Measurements from ENCODE around the gene SAMD4B. TPM values are rescaled to one million over a fixed set of nuclear protein-coding genes. Genes with fewer than 3 reads are reported as not detected.

SAMD4B gene
- total RNA-seq, 1 donor from 2014 or later = 119 TPM

DNA sequence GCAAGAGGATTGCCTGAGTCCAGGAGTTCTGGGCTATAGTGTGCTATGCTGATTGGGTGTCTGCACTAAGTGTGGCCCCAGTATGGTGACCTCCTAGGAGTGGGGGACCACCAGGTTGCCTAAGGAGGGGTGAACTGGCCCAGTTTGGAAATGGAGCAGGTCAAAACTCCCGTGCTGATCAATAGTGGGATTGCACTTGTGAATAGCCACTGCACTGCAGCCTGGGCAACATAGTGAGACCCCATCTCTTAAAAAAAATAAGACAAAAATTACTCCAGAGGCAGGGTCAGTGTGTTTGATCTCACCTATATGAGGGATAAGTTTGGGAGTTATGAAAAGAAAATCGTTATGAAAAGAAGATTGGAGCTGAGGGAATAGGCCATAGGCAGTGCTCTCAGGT lies 27.0 kb downstream of the SAMD4B start:
- DNase-seq = no peak
- Mint-ChIP-seq H3K9me3 (ENCODE audit: unreplicated experiment) (peaks cover 5% of the 10 kb centered on the region), H3K27me3 (ENCODE audit: unreplicated experiment) (peaks cover 4% of the 10 kb centered on the region), H3K4me3 (ENCODE audit: unreplicated experiment) (no peak overlapping the region), H3K27ac (ENCODE audit: unreplicated experiment) (no peak overlapping the region), H3K36me3 (ENCODE audit: unreplicated experiment) (peaks cover 9% of the 10 kb centered on the region), H3K4me1 (ENCODE audit: low read depth, unreplicated experiment) (no peaks in the 10 kb centered on the region)
- TF ChIP-seq CTCF (IDR thresholded peaks at IDR 0.05; ENCODE audit: partially characterized antibody, unreplicated experiment) = no peak

DNA sequence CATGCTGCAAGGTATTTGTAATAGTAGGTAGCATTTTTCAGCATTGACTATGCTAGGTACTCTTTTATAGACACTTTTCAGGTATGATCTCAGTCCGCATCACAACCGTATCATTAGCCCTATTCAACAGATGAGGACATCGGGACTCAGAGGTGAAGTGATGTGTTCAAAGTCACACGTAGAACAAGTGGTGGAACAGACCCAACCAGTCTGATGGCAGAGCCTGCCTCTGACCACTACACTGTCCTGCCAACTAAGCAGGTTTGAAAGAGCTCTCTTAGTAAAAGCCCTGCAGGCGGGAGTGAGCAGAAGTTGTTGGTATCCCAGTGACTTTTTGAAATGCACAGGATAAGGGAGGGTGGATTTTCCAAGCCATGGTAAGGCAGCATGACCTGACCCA lies 28.5 kb downstream of the SAMD4B start:
- DNase-seq = no peak
- H3K4me1 Mint-ChIP-seq (ENCODE audit: low read depth, unreplicated experiment) = no peaks in the 10 kb centered on the region
- peaks cover 3% of the 10 kb centered on the region for H3K36me3 Mint-ChIP-seq (ENCODE audit: unreplicated experiment)
- H3K4me3 Mint-ChIP-seq (ENCODE audit: unreplicated experiment) = no peak overlapping the region
- H3K9me3 Mint-ChIP-seq (ENCODE audit: unreplicated experiment) = peaks cover 5% of the 10 kb centered on the region
- no peak for TF ChIP-seq CTCF (IDR thresholded peaks at IDR 0.05; ENCODE audit: partially characterized antibody, unreplicated experiment)
- H3K27ac Mint-ChIP-seq (ENCODE audit: unreplicated experiment) = no peak overlapping the region
- H3K27me3 Mint-ChIP-seq (ENCODE audit: unreplicated experiment) = peaks cover 4% of the 10 kb centered on the region

DNA sequence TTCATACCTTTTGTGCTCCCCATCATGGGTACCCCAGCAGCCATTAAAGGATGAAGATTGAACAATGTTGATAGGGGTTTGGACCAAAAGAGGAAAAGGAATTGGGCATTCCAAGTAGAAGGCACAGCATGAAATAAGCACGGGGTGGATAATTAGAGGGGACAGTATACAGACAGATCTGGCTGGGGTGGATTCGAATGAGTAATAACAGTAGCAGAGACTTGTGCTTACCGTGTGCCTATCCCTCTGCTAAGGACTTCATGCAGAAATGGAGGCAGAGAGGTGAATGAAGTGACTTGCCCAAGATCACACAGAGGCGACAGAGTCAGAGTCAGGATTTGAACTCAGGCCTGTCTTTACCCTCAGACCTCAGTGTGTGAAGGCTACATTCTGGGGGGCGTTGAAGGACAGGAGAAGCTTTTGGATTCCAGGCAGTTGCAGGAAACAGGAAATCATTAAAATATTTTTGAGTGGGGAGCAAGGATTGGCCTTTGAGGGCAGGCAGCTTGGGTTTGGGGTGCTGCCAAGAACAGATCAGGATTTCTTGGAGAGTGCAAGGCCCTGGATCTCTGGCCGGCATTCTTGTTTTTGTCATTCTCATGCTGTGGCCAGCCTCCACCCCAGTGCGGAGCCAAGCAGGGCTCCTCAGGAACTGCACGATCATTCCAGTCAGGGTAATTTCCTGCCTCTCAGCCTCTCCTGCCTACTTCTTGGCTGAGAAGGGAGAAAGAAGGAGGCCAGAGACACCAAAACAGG lies 30.0 kb downstream of the SAMD4B start:
- H3K36me3 Mint-ChIP-seq (ENCODE audit: unreplicated experiment) = peaks cover 8% of the 10 kb centered on the region
- H3K4me1 Mint-ChIP-seq (ENCODE audit: low read depth, unreplicated experiment) = no peaks in the 10 kb centered on the region
- peaks cover 6% of the 10 kb centered on the region for H3K27me3 Mint-ChIP-seq (ENCODE audit: unreplicated experiment)
- TF ChIP-seq CTCF (IDR thresholded peaks at IDR 0.05; ENCODE audit: partially characterized antibody, unreplicated experiment) = no peak
- H3K9me3 Mint-ChIP-seq (ENCODE audit: unreplicated experiment) = peaks cover 7% of the 10 kb centered on the region
- DNase-seq = no peak
- H3K4me3 Mint-ChIP-seq (ENCODE audit: unreplicated experiment) = no peak overlapping the region
- H3K27ac Mint-ChIP-seq (ENCODE audit: unreplicated experiment) = no peak overlapping the region

DNA sequence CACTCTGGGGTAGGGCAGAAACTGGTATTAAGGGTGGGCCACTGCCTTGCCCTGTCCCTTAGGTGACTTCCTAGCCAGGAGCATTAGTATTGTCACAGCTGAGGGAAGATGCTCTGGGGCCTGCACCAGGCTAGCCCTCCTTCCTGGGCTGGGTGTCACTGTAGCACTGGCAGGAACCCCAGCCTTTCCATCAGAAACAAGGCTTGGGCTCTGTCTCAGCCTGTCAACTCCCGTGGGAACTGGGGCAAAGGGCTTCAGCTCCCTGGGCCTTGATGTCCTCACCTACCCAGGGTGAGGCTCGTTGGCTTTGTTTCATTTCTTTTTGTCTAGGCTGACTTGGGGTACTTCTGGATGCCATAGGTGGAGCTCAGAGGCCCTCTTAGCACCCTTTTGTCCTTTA lies 30.7 kb downstream of the SAMD4B start:
- no peaks in the 10 kb centered on the region for H3K4me1 Mint-ChIP-seq (ENCODE audit: low read depth, unreplicated experiment)
- no peak for DNase-seq
- H3K27me3 Mint-ChIP-seq (ENCODE audit: unreplicated experiment) = peaks cover 6% of the 10 kb centered on the region
- H3K4me3 Mint-ChIP-seq (ENCODE audit: unreplicated experiment) = no peak overlapping the region
- H3K9me3 Mint-ChIP-seq (ENCODE audit: unreplicated experiment) = peaks cover 7% of the 10 kb centered on the region
- H3K27ac Mint-ChIP-seq (ENCODE audit: unreplicated experiment) = no peak overlapping the region
- peaks cover 8% of the 10 kb centered on the region for H3K36me3 Mint-ChIP-seq (ENCODE audit: unreplicated experiment)
- no peak for TF ChIP-seq CTCF (IDR thresholded peaks at IDR 0.05; ENCODE audit: partially characterized antibody, unreplicated experiment)

GRCh38 chr19:39375929-39376328 lies 33.7 kb downstream of the SAMD4B start:
- no peak for TF ChIP-seq CTCF (IDR thresholded peaks at IDR 0.05; ENCODE audit: partially characterized antibody, unreplicated experiment)
- H3K9me3 Mint-ChIP-seq (ENCODE audit: unreplicated experiment) = peaks cover 4% of the 10 kb centered on the region
- peaks cover 4% of the 10 kb centered on the region for H3K27me3 Mint-ChIP-seq (ENCODE audit: unreplicated experiment)
- no peak for DNase-seq
- peaks cover 14% of the 10 kb centered on the region for H3K36me3 Mint-ChIP-seq (ENCODE audit: unreplicated experiment)
- H3K4me3 Mint-ChIP-seq (ENCODE audit: unreplicated experiment) = no peak overlapping the region
- H3K4me1 Mint-ChIP-seq (ENCODE audit: low read depth, unreplicated experiment) = no peaks in the 10 kb centered on the region
- H3K27ac Mint-ChIP-seq (ENCODE audit: unreplicated experiment) = no peak overlapping the region

All from glutamatergic neuron (in vitro differentiated cells).